OCI-LY1 (cell line): ENCODE measurements around the gene CRYGA.

Source experiments
- H2AFZ ChIP-seq: fragments of 200-600 bp; sonication (generic), shearing (Covaris generic); 2 replicates; pipeline ENCODE4 v1.6.0; 2014; ENCODE audit warnings: antibody characterized with exemption, mild to moderate bottlenecking, low read length
- H3F3A ChIP-seq: fragments of 200-600 bp; sonication (generic), shearing (Covaris generic); 2 replicates; pipeline ENCODE4 v1.6.0; 2014; ENCODE audit warnings: mild to moderate bottlenecking, antibody characterized with exemption, low read length, moderate library complexity; ENCODE audit not compliant: insufficient read depth
- H3K27ac ChIP-seq: fragments of 200-600 bp; sonication (generic); 2 replicates; pipeline ENCODE4 v1.5.1; 2014; ENCODE audit warnings: low read length, mixed run types, mild to moderate bottlenecking, low read depth; ENCODE audit not compliant: poor library complexity, severe bottlenecking
- H3K27me3 ChIP-seq: fragments of 200-600 bp; sonication (generic); 2 replicates; pipeline ENCODE4 v1.6.0; 2014; ENCODE audit warnings: antibody characterized with exemption, mild to moderate bottlenecking, low read length, moderate library complexity; ENCODE audit not compliant: insufficient read depth
- H3K36me3 ChIP-seq: fragments of 200-600 bp; sonication (generic); 2 replicates; pipeline ENCODE4 v1.6.1; 2014; ENCODE audit warnings: mild to moderate bottlenecking, antibody characterized with exemption, low read length, moderate library complexity, mixed read lengths; ENCODE audit not compliant: insufficient read depth
- H3K4me1 ChIP-seq: fragments of 200-600 bp; sonication (generic); 2 replicates; pipeline ENCODE4 v1.5.1; 2014; ENCODE audit warnings: mild to moderate bottlenecking, low read length, moderate library complexity; ENCODE audit not compliant: insufficient read depth, severe bottlenecking
- H3K4me2 ChIP-seq: fragments of 200-600 bp; sonication (generic), shearing (Covaris generic); 2 replicates; pipeline ENCODE4 v1.6.1; 2014; ENCODE audit warnings: low read length
- H3K4me3 ChIP-seq: fragments of 200-600 bp; sonication (generic); 2 replicates; pipeline ENCODE4 v1.5.1; 2014; ENCODE audit warnings: low read length, low read depth, mild to moderate bottlenecking, mixed read lengths; ENCODE audit not compliant: poor library complexity, severe bottlenecking
- H3K79me2 ChIP-seq: fragments of 200-600 bp; shearing (Covaris generic); 2 replicates; pipeline ENCODE4 v1.6.1; 2016; ENCODE audit warnings: mixed run types, low read length, mixed read lengths; ENCODE audit not compliant: insufficient read depth
- H3K9ac ChIP-seq: fragments of 200-600 bp; sonication (generic), shearing (Covaris generic); 2 replicates; pipeline ENCODE4 v1.6.1; 2014; ENCODE audit warnings: mild to moderate bottlenecking, low read length, mixed read lengths
- H3K9me2 ChIP-seq: fragments of 200-600 bp; sonication (generic), shearing (Covaris generic); 2 replicates; pipeline ENCODE4 v1.6.1; 2014; ENCODE audit warnings: low read depth, mild to moderate bottlenecking, low read length, mixed read lengths
- H3K9me3 ChIP-seq: fragments of 200-600 bp; shearing (Covaris generic); 2 replicates; pipeline ENCODE4 v1.6.1; 2014; ENCODE audit warnings: low read length, mixed read lengths
- H4K20me1 ChIP-seq: fragments of 200-600 bp; sonication (generic), shearing (Covaris generic); 2 replicates; pipeline ENCODE4 v1.6.0; 2016; ENCODE audit warnings: mild to moderate bottlenecking, low read length; ENCODE audit not compliant: insufficient read depth
- EZH2 ChIP-seq: fragments of 200-600 bp; sonication (generic), shearing (Covaris generic); IDR thresholded peaks from 2 replicates; pipeline ENCODE4 v1.8.0; 2017; ENCODE audit warnings: borderline replicate concordance, mixed run types, mild to moderate bottlenecking, antibody characterized with exemption, low read length, moderate library complexity, mixed read lengths
- TF ChIP-seq, protein P1 (sequence below): fragments of 200-600 bp; sonication (generic), shearing (Covaris generic); IDR thresholded peaks from 2 replicates; pipeline ENCODE4 v1.5.1; 2017; ENCODE audit warnings: mild to moderate bottlenecking, antibody characterized with exemption, low read length, moderate library complexity, mixed read lengths

CRYGA gene

GRCh38 chr2:208153156-208153555, 10.2 kb downstream of the CRYGA start:
- no peak overlapping the region for H3K4me3 ChIP-seq
- no peaks in the 10 kb centered on the region for H3K79me2 ChIP-seq
- H3F3A ChIP-seq: no peaks in the 10 kb centered on the region
- H4K20me1 ChIP-seq: no peaks in the 10 kb centered on the region
- H3K9me2 ChIP-seq: no peaks in the 10 kb centered on the region
- H3K9ac ChIP-seq: no peak overlapping the region
- no peaks in the 10 kb centered on the region for H3K27me3 ChIP-seq
- no peaks in the 10 kb centered on the region for H3K36me3 ChIP-seq
- H3K9me3 ChIP-seq: no peaks in the 10 kb centered on the region
- H3K27ac ChIP-seq: no peak overlapping the region
- TF ChIP-seq, protein P1, sequence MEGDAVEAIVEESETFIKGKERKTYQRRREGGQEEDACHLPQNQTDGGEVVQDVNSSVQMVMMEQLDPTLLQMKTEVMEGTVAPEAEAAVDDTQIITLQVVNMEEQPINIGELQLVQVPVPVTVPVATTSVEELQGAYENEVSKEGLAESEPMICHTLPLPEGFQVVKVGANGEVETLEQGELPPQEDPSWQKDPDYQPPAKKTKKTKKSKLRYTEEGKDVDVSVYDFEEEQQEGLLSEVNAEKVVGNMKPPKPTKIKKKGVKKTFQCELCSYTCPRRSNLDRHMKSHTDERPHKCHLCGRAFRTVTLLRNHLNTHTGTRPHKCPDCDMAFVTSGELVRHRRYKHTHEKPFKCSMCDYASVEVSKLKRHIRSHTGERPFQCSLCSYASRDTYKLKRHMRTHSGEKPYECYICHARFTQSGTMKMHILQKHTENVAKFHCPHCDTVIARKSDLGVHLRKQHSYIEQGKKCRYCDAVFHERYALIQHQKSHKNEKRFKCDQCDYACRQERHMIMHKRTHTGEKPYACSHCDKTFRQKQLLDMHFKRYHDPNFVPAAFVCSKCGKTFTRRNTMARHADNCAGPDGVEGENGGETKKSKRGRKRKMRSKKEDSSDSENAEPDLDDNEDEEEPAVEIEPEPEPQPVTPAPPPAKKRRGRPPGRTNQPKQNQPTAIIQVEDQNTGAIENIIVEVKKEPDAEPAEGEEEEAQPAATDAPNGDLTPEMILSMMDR: no peak
- no peak for TF ChIP-seq EZH2
- H2AFZ ChIP-seq: no peak overlapping the region
- no peaks in the 10 kb centered on the region for H3K4me1 ChIP-seq
- no peak overlapping the region for H3K4me2 ChIP-seq

GRCh38 chr2:208150956-208151355, 12.4 kb downstream of the CRYGA start:
- TF ChIP-seq, protein P1: no peak
- no peak for TF ChIP-seq EZH2
- no peaks in the 10 kb centered on the region for H3K9me3 ChIP-seq
- no peaks in the 10 kb centered on the region for H4K20me1 ChIP-seq
- no peak overlapping the region for H3K9ac ChIP-seq
- H3K27ac ChIP-seq: no peak overlapping the region
- H3K27me3 ChIP-seq: no peaks in the 10 kb centered on the region; the same call in 1 of the 2 replicates
- H3K36me3 ChIP-seq: no peaks in the 10 kb centered on the region
- H3K9me2 ChIP-seq: no peaks in the 10 kb centered on the region
- no peak overlapping the region for H2AFZ ChIP-seq
- no peaks in the 10 kb centered on the region for H3K79me2 ChIP-seq
- no peak overlapping the region for H3K4me3 ChIP-seq
- no peaks in the 10 kb centered on the region for H3F3A ChIP-seq
- no peaks in the 10 kb centered on the region for H3K4me1 ChIP-seq
- H3K4me2 ChIP-seq: no peak overlapping the region

- no peak for TF ChIP-seq EZH2
- no peaks in the 10 kb centered on the region for H3K79me2 ChIP-seq
- H3K4me3 ChIP-seq: no peak overlapping the region
- H3K4me2 ChIP-seq: no peak overlapping the region
- H2AFZ ChIP-seq: no peak overlapping the region
- no peak overlapping the region for H3K27ac ChIP-seq
- H3K9me3 ChIP-seq: no peaks in the 10 kb centered on the region
- no peaks in the 10 kb centered on the region for H3K4me1 ChIP-seq
- H3F3A ChIP-seq: no peaks in the 10 kb centered on the region
- H3K9me2 ChIP-seq: no peaks in the 10 kb centered on the region
- H4K20me1 ChIP-seq: no peaks in the 10 kb centered on the region
- H3K9ac ChIP-seq: no peak overlapping the region
- no peaks in the 10 kb centered on the region; the same call in 1 of the 2 replicates for H3K27me3 ChIP-seq
- no peaks in the 10 kb centered on the region for H3K36me3 ChIP-seq
Observed at GRCh38 chr2:208150094-208150493, 13.3 kb downstream of the CRYGA start.

DNA sequence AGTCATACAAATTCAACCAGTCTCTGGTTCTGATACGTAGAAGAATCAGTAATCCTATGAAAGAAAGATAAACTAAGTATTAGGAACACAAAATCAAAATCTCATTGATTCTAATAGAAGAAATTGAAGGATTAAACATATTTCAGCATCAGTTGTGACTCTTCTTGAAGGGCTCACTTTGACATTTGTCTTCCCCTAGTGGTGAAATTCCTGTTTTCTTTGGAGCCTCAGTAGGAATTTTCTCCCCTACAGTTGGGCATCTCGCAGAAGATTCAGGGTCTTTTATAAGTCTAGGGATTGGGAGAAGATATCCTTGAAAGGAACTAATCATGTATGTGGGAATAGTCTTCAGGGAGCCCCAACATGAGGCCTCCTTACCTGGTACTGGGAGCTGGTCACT, 14.6 kb downstream of the CRYGA start:
- Histone ChIP-seq H3K36me3 (no peaks in the 10 kb centered on the region), H3K79me2 (no peaks in the 10 kb centered on the region), H2AFZ (no peak overlapping the region), H3K4me3 (no peak overlapping the region), H3K9me3 (no peaks in the 10 kb centered on the region), H3K9ac (no peak overlapping the region), H3F3A (no peaks in the 10 kb centered on the region), H3K27ac (no peak overlapping the region), H3K4me2 (no peak overlapping the region), H3K4me1 (no peaks in the 10 kb centered on the region), H3K27me3 (no peaks in the 10 kb centered on the region; the same call in 1 of the 2 replicates), H4K20me1 (no peaks in the 10 kb centered on the region), H3K9me2 (no peaks in the 10 kb centered on the region)
- TF ChIP-seq EZH2: no peak
- TF ChIP-seq, protein P1: no peak
